ENCODE results near the gene PDIA5. TPM values are rescaled to one million over a fixed set of nuclear protein-coding genes. Genes with fewer than 3 reads are reported as not detected.

Gene PDIA5
- total RNA-seq, 2 donors from 2014 or later = 8.0 to 9.0 TPM

DNA sequence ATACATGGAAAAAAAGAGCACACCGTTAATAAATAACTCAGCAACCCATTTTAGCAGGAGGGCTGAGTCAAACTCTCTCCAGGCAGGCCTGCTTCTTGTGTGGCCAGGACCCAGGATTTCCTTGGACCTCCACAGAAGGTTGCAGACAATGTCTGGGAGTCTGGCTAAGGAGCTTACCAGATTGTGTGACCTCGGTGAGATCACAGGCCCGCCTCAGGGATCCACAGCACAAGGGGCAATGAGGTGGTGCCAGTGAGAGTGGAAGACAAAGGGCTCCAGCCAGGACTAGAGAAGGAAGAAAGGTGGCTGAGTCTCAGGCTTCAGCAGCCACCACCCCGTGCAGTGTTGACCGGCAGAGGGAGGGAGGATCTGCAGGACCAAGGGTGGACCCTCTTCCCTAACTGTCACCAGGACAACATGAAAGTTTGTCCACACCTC, 102.7 kb downstream of the PDIA5 start:
- H3K27ac ChIP-seq = no peak overlapping the region
- H3K27me3 ChIP-seq = no peaks in the 10 kb centered on the region
- H3K4me3 ChIP-seq = no peak overlapping the region
- no peaks in the 10 kb centered on the region for H3K36me3 ChIP-seq
- peaks cover 0 to 5% of the 10 kb centered on the region in 2 donors for H3K9me3 ChIP-seq
- no peak for DNase-seq (ENCODE audit: low spot score)
- H3K4me1 ChIP-seq = no peaks in the 10 kb centered on the region
- TF ChIP-seq, protein P1, sequence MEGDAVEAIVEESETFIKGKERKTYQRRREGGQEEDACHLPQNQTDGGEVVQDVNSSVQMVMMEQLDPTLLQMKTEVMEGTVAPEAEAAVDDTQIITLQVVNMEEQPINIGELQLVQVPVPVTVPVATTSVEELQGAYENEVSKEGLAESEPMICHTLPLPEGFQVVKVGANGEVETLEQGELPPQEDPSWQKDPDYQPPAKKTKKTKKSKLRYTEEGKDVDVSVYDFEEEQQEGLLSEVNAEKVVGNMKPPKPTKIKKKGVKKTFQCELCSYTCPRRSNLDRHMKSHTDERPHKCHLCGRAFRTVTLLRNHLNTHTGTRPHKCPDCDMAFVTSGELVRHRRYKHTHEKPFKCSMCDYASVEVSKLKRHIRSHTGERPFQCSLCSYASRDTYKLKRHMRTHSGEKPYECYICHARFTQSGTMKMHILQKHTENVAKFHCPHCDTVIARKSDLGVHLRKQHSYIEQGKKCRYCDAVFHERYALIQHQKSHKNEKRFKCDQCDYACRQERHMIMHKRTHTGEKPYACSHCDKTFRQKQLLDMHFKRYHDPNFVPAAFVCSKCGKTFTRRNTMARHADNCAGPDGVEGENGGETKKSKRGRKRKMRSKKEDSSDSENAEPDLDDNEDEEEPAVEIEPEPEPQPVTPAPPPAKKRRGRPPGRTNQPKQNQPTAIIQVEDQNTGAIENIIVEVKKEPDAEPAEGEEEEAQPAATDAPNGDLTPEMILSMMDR (IDR thresholded peaks at IDR 0.05) = no peak

DNA sequence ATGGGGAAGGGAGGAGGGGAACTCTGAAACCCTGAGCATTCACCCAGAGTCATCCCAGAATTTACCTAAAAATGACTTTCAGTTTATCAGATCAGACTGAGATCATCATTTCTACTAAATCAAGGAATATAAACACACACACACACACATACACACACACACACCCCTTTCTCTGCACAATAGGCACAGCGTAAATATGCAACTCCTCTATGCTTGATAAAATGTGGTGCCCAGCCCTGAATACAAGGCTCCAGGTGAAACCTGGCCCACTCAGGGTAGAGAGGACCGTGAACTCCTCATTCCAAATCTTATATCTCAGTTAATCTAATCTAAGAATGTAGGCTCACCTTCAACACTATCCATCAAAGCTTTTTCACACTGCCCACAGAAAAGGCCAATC, 103.1 kb downstream of the PDIA5 start:
- Histone ChIP-seq H3K9me3 (peaks cover 0 to 3% of the 10 kb centered on the region in 2 donors), H3K4me3 (no peak overlapping the region), H3K4me1 (no peaks in the 10 kb centered on the region), H3K27me3 (no peaks in the 10 kb centered on the region), H3K27ac (no peak overlapping the region), H3K36me3 (no peaks in the 10 kb centered on the region)
- TF ChIP-seq, protein P1 (IDR thresholded peaks at IDR 0.05) = no peak
- no peak for DNase-seq (ENCODE audit: low spot score)

DNA sequence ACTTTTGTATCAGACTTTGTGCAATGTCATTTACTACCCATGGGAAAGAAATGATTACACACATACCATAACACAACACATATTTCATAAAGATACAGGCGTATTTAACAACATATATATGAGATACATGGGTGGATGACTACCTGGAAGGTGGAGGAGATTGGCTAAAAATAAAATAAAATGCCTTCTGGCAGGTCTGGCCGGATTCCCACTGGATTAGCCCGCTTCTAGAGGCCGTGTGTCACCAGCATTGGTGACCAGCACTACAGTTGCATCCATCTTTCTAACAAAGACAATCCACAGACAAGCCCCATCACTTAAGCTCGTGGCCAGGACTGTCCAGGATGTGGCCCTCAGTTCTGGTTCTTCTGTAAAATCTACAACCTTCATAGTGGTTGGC, 114.0 kb downstream of the PDIA5 start:
- TF ChIP-seq, protein P1 (IDR thresholded peaks at IDR 0.05) = no peak
- Histone ChIP-seq H3K27ac (no peak overlapping the region), H3K4me1 (no peaks in the 10 kb centered on the region), H3K4me3 (no peak overlapping the region), H3K36me3 (no peaks in the 10 kb centered on the region), H3K27me3 (no peaks in the 10 kb centered on the region), H3K9me3 (no peaks in the 10 kb centered on the region)
- no peak for DNase-seq (ENCODE audit: low spot score)

DNA sequence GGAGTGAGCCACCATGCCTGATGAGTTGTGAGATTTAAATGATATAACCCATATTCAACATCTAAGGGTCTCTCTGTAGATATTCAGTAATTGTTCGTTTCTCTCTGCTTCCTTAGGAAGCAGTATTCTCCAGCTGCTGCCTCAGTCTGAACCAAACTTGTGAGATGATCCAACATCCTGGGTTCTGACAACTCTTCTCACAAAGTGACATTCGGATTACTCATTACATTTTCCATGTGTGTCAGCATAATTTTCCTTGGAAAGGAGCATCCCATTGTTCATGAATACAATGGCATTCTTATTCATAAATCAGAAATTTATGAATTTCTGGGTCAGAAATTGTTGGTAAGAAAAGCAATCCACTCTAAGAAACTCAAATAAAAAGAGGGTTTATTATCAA, 119.9 kb downstream of the PDIA5 start:
- H3K9me3 ChIP-seq = no peaks in the 10 kb centered on the region

DNA sequence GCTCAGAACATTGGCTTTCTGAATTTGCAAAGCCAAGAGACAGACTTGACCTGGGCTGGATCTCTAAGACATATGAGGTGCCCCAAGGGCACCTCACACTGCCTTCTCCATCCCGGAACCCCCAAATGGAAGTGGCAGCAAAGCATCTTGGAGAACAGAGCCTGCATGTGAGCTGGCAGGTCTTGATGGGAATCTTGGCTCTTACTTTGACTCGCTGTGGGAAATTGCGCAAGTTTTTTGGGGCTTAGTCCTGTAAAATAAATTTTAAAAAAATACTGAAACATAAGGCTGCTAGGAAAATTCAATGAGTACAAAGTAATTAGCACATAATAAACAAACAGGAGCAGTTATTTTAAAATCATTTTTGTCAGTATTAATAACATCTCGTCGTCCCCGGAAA, 121.2 kb downstream of the PDIA5 start:
- Histone ChIP-seq H3K27me3 (no peaks in the 10 kb centered on the region), H3K27ac (no peak overlapping the region), H3K4me1 (no peaks in the 10 kb centered on the region), H3K4me3 (no peak overlapping the region), H3K36me3 (no peaks in the 10 kb centered on the region), H3K9me3 (no peaks in the 10 kb centered on the region)
- no peak for DNase-seq (ENCODE audit: low spot score)
- TF ChIP-seq, protein P1 (IDR thresholded peaks at IDR 0.05) = no peak

More for the DNA sequence above, 119.9 kb downstream of the PDIA5 start:
- no peaks in the 10 kb centered on the region for H3K36me3 ChIP-seq
- no peak for DNase-seq (ENCODE audit: low spot score)
- no peak overlapping the region for H3K4me3 ChIP-seq
- H3K27ac ChIP-seq = no peak overlapping the region
- TF ChIP-seq, protein P1 (IDR thresholded peaks at IDR 0.05) = no peak
- H3K4me1 ChIP-seq = no peaks in the 10 kb centered on the region
- H3K27me3 ChIP-seq = no peaks in the 10 kb centered on the region

DNA sequence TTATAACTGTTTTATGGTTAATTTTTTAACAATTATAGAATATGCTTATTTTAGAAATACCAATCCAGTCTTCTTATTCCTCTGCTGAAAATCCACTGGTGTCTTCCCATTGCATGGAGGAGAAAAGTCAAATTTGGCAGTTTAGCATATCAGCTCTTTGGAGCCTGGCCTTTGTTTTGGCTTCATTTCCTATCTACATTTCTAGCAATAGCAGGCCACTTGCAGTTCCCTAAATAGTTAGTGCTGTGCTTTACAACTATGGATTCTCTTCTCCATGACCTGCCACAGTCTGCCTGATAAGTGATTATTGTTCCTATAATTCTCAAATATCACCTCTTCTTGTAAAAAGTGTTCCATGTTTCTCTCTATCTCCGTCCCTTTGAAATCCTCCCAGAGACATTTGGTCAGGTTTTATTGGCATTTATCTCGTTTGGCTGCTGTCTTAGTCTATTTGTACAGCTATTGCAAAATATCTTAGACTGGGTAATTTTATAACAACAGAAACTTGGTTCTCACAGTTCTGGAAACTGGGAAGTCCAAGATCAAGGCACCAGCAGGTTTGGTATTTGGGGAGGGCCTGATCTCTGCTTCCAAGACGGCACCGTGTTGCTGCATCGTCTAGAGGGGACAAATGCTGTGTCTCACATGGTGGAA, 126.8 kb downstream of the PDIA5 start:
- TF ChIP-seq, protein P1 (IDR thresholded peaks at IDR 0.05) = no peak
- no peak for DNase-seq (ENCODE audit: low spot score)
- Histone ChIP-seq H3K4me3 (no peak overlapping the region), H3K36me3 (no peaks in the 10 kb centered on the region), H3K4me1 (peaks cover 0 to 4% of the 10 kb centered on the region in 2 donors), H3K27me3 (no peaks in the 10 kb centered on the region), H3K9me3 (no peaks in the 10 kb centered on the region), H3K27ac (peak overlapping the region in 1 of 2 donors; percentile 47)

Data from right atrium auricular region (tissue), 2 donors.